Upper lobe of right lung (tissue), 1 donor: ENCODE measurements around the gene MCOLN1. TPM values are rescaled to one million over a fixed set of nuclear protein-coding genes. Genes with fewer than 3 reads are reported as not detected.

Experiments
- ATAC-seq: fragments of 200-7000 bp; cut with Tn5 transposase; one replicate; pipeline ENCODE4 v1.9.1; 2020; ENCODE audit warnings: mild to moderate bottlenecking, moderate library complexity
- DNase-seq: peaks from one replicate; pipeline ENCODE4 v3.0.0-alpha.2; 2020
- H3K27ac ChIP-seq: fragments of 200-600 bp; one replicate; pipeline ENCODE4 v1.8.0; 2022
- H3K27me3 ChIP-seq: fragments of 200-600 bp; one replicate; pipeline ENCODE4 v1.8.0; 2022; ENCODE audit warnings: mild to moderate bottlenecking
- H3K36me3 ChIP-seq: fragments of 200-600 bp; one replicate; pipeline ENCODE4 v1.8.0; 2022
- H3K4me1 ChIP-seq: fragments of 200-600 bp; one replicate; pipeline ENCODE4 v1.8.0; 2022
- H3K4me3 ChIP-seq: fragments of 200-600 bp; one replicate; pipeline ENCODE4 v1.8.0; 2022; ENCODE audit warnings: mild to moderate bottlenecking
- H3K9me3 ChIP-seq: fragments of 200-600 bp; one replicate; pipeline ENCODE4 v1.8.0; 2022
- intact Hi-C: fragments of 100-400 bp; cut with DNase I; formaldehyde crosslinking; loops from one replicate; pipeline ENCODE4 v1.11.0; 2022
- total RNA-seq: library from RNA; stranded (reverse); fragmentation: NEBNext Ultra II Directional; extraction: Animal tissue kit (Norgen Biotek cat#: 25700); gene quantifications from one replicate; pipeline ENCODE4 v1.2.1, GENCODE V29; 2021
- TF ChIP-seq, protein P1 (sequence below): fragments of 200-600 bp; IDR thresholded peaks from one replicate; pipeline ENCODE4 v1.8.0; 2022; ENCODE audit warnings: antibody characterized with exemption
- donor health status: DM: no; HTN: yes; CAD: no; lungs with severe emphysema.

The MCOLN1 gene
- total RNA-seq, 1 donor from 2014 or later: 55.0 TPM

- Histone ChIP-seq H3K4me1 (peaks cover 18% of the 10 kb centered on the region), H3K36me3 (no peaks in the 10 kb centered on the region), H3K9me3 (no peaks in the 10 kb centered on the region), H3K4me3 (no peak overlapping the region), H3K27ac (no peak overlapping the region), H3K27me3 (no peaks in the 10 kb centered on the region)
- TF ChIP-seq, protein P1, sequence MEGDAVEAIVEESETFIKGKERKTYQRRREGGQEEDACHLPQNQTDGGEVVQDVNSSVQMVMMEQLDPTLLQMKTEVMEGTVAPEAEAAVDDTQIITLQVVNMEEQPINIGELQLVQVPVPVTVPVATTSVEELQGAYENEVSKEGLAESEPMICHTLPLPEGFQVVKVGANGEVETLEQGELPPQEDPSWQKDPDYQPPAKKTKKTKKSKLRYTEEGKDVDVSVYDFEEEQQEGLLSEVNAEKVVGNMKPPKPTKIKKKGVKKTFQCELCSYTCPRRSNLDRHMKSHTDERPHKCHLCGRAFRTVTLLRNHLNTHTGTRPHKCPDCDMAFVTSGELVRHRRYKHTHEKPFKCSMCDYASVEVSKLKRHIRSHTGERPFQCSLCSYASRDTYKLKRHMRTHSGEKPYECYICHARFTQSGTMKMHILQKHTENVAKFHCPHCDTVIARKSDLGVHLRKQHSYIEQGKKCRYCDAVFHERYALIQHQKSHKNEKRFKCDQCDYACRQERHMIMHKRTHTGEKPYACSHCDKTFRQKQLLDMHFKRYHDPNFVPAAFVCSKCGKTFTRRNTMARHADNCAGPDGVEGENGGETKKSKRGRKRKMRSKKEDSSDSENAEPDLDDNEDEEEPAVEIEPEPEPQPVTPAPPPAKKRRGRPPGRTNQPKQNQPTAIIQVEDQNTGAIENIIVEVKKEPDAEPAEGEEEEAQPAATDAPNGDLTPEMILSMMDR: no peak
- intact Hi-C loops: no loop called here
- DNase-seq (no peak), ATAC-seq (no peak)
Observed at GRCh38 chr19:7478173-7478842, 44.1 kb upstream of the MCOLN1 start.

- H3K4me3 ChIP-seq: no peak overlapping the region
- no peak for DNase-seq
Observed at GRCh38 chr19:7478843-7479227, 43.6 kb upstream of the MCOLN1 start.

GRCh38 chr19:7480222-7480969 lies 42.0 kb upstream of the MCOLN1 start:
- no peaks in the 10 kb centered on the region for H3K27me3 ChIP-seq
- peaks cover 21% of the 10 kb centered on the region for H3K4me1 ChIP-seq
- no peak for ATAC-seq
- intact Hi-C loops: no loop called here
- peak overlapping the region; percentile 58 for H3K27ac ChIP-seq
- TF ChIP-seq, protein P1: no peak
- H3K9me3 ChIP-seq: no peaks in the 10 kb centered on the region
- no peaks in the 10 kb centered on the region for H3K36me3 ChIP-seq
- DNase-seq: no peak
- no peak overlapping the region for H3K4me3 ChIP-seq

More at GRCh38 chr19:7478843-7479227, 43.6 kb upstream of the MCOLN1 start:
- H3K9me3 ChIP-seq: no peaks in the 10 kb centered on the region
- intact Hi-C loops: no loop called here
- H3K27me3 ChIP-seq: no peaks in the 10 kb centered on the region
- H3K36me3 ChIP-seq: no peaks in the 10 kb centered on the region
- no peak overlapping the region for H3K27ac ChIP-seq
- H3K4me1 ChIP-seq: peaks cover 21% of the 10 kb centered on the region
- TF ChIP-seq, protein P1: no peak
- no peak for ATAC-seq

DNA sequence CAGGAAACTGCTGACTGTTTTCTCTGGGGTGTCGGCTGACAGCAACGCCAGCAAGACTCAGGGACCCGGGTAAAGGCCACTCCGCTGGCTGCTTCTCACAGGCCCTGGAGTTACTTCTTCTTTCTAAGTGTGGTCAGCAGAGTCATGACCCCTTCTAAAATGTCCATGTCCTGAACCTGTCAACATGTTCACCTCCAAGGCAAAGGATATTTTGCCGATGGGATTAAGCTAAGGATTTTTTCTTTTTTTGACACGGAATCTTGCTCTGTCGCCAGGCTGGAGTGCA lies 41.5 kb upstream of the MCOLN1 start:
- no peaks in the 10 kb centered on the region for H3K9me3 ChIP-seq
- H3K36me3 ChIP-seq: no peaks in the 10 kb centered on the region
- ATAC-seq (peak; percentile 54), DNase-seq (no peak)
- H3K27me3 ChIP-seq: no peaks in the 10 kb centered on the region
- TF ChIP-seq, protein P1: no peak
- intact Hi-C loops: no loop called here
- no peak overlapping the region for H3K4me3 ChIP-seq
- peaks cover 21% of the 10 kb centered on the region for H3K4me1 ChIP-seq
- peak overlapping the region; percentile 58 for H3K27ac ChIP-seq

DNA sequence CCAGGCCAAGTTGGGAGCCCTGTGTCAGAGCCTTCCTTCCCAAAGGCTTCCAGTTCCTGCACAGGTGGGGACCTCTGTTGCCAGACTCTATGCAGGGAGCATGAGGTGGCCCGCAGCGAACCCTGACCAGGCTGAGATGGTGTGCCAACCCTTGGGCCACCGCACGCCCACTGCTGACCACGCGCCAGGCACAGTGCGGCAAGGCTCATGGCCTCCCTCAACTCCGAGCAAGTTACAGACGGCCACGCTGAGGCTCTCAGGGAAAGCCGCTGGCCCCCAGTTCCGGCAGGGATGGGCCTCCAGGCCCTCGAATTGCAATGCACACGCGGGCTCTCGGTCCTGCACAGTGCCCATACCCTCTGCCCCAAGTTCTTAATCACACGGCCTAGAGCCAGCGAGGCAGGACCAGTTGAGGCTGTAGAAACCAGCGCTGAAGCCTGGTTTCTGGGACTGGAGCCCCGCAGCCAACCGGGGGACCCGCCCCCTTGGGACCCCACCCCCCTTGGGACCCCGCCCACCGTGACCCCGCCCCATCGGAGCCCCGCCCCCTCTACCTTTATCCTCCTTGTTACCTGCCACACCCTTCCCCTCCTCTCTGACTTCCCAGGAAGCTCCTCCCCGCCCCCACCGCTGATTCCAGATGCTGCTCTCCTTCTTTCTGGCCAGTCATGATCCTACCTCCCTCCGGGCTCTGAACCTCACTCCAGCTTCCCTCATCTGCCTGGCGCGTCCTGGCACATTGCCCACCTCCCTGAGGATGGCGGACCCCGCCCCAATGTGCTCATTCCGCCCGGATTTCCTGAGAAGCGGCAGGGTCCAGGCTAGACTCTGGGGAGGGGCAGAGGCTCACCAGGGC lies 39.6 kb upstream of the MCOLN1 start:
- peak; percentile 49 for ATAC-seq
- Histone ChIP-seq H3K4me3 (no peak overlapping the region), H3K36me3 (no peaks in the 10 kb centered on the region), H3K4me1 (peaks cover 21% of the 10 kb centered on the region), H3K9me3 (no peaks in the 10 kb centered on the region), H3K27ac (peak overlapping the region; percentile 55), H3K27me3 (no peaks in the 10 kb centered on the region)
- no peak for DNase-seq
- intact Hi-C loops: no loop called here
- TF ChIP-seq, protein P1: no peak
